GDM1 (cell line): Measurements from ENCODE around the gene CUL9.

ENCODE experiments used
- DNase-seq: peaks from one replicate; lab custom pipeline; 2025; lab: John Stamatoyannopoulos, UW

Gene CUL9

GRCh38 chr6:43229803-43230620 is 48.0 kb downstream of the CUL9 start:
- DNase-seq = no peak

- no peak for DNase-seq
Observed at GRCh38 chr6:43231053-43231452, 49.1 kb downstream of the CUL9 start.

- DNase-seq = no peak
Observed at GRCh38 chr6:43231735-43232450, 49.9 kb downstream of the CUL9 start.

GRCh38 chr6:43235841-43236240 is 53.8 kb downstream of the CUL9 start:
- no peak for DNase-seq

GRCh38 chr6:43239054-43239453 is 57.1 kb downstream of the CUL9 start:
- no peak for DNase-seq

GRCh38 chr6:43240950-43241349 is 59.0 kb downstream of the CUL9 start:
- no peak for DNase-seq

- no peak for DNase-seq
Observed at GRCh38 chr6:43241446-43241845, 59.5 kb downstream of the CUL9 start.

GRCh38 chr6:43242908-43243663 is 61.1 kb downstream of the CUL9 start, which contains the start of gene TTBK1:
Gene TTBK1, plus strand, starts transcription at chr6:43243481. Its CDS starts 3,180 bp downstream, at chr6:43246661.
- no peak for DNase-seq

- DNase-seq = no peak
Observed at GRCh38 chr6:43243664-43244321, 61.8 kb downstream of the CUL9 start.

- DNase-seq = no peak
Observed at GRCh38 chr6:43246301-43247113, 64.5 kb downstream of the CUL9 start.

GRCh38 chr6:43247114-43247999 is 65.4 kb downstream of the CUL9 start:
- DNase-seq = no peak

- DNase-seq = no peak
Observed at GRCh38 chr6:43248101-43248500, 66.1 kb downstream of the CUL9 start.

GRCh38 chr6:43248791-43249190 is 66.8 kb downstream of the CUL9 start:
- DNase-seq = no peak

- no peak for DNase-seq
Observed at GRCh38 chr6:43250992-43251373, 69.0 kb downstream of the CUL9 start.

- DNase-seq = no peak
Observed at GRCh38 chr6:43253401-43253800, 71.4 kb downstream of the CUL9 start.

GRCh38 chr6:43254138-43254817 is 72.3 kb downstream of the CUL9 start:
- no peak for DNase-seq

GRCh38 chr6:43254846-43255245 is 72.8 kb downstream of the CUL9 start:
- DNase-seq = no peak

GRCh38 chr6:43255408-43256054 is 73.5 kb downstream of the CUL9 start:
- no peak for DNase-seq
